Right lobe of liver (tissue), 4 donors: ENCODE results near the gene C17orf107.

Source experiments
- POLR2A ChIP-seq: fragments of 450-650 bp; IDR thresholded peaks from one replicate; pipeline ENCODE4 v1.6.1; 2017; ENCODE audit warnings: antibody characterized with exemption, mild to moderate bottlenecking
- TF ChIP-seq, protein P1 (sequence below), 4 donors: fragments of 200-600 bp in 3 of 4; fragments of 450-650 bp in 1 of 4; IDR thresholded peaks; one replicate each; pipeline versions ENCODE4 v1.5.1 to v1.8.0; 2016 to 2022; ENCODE audit warnings: antibody characterized with exemption in 4 of 4, mild to moderate bottlenecking in 2 of 4
- donor health status: DM: no; HTN: no; CAD: no.
- donor health status: DM: no; HTN: no; CAD: no.
- donor health status: DM: no; HTN: yes; CAD: no.

DNA sequence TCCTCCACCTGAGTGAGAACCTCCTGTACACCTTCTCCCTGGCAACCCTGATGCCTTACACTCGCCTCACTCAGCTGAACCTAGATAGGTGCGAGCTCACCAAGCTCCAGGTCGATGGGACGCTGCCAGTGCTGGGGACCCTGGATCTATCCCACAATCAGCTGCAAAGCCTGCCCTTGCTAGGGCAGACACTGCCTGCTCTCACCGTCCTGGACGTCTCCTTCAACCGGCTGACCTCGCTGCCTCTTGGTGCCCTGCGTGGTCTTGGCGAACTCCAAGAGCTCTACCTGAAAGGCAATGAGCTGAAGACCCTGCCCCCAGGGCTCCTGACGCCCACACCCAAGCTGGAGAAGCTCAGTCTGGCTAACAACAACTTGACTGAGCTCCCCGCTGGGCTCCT, 33.4 kb downstream of the C17orf107 start:
- no peak for TF ChIP-seq POLR2A
- TF ChIP-seq, protein P1, sequence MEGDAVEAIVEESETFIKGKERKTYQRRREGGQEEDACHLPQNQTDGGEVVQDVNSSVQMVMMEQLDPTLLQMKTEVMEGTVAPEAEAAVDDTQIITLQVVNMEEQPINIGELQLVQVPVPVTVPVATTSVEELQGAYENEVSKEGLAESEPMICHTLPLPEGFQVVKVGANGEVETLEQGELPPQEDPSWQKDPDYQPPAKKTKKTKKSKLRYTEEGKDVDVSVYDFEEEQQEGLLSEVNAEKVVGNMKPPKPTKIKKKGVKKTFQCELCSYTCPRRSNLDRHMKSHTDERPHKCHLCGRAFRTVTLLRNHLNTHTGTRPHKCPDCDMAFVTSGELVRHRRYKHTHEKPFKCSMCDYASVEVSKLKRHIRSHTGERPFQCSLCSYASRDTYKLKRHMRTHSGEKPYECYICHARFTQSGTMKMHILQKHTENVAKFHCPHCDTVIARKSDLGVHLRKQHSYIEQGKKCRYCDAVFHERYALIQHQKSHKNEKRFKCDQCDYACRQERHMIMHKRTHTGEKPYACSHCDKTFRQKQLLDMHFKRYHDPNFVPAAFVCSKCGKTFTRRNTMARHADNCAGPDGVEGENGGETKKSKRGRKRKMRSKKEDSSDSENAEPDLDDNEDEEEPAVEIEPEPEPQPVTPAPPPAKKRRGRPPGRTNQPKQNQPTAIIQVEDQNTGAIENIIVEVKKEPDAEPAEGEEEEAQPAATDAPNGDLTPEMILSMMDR (IDR thresholded peaks at IDR 0.05): no peak
